ENCODE results near the gene REPS1. TPM values are rescaled to one million over a fixed set of nuclear protein-coding genes. Genes with fewer than 3 reads are reported as not detected.

Gene REPS1
- polyA plus RNA-seq, 3 donors, result 11.9 to 36.6 (median 14.0) TPM

GRCh38 chr6:138981416-138981815, 6.6 kb downstream of the REPS1 start:
- peaks cover 98% of the 10 kb centered on the region for H3K79me2 ChIP-seq (ENCODE audit: insufficient read depth, low read length)
- WGBS (ENCODE audit: insufficient coverage), result no CpG with 5 or more reads among the region's 2 CpGs
- intact Hi-C loops (cut with micrococcal nuclease), result loop anchor here in 1 of 2 donors (10.0 kb wide), 1 partner anchor 167 kb away; no protein-coding TSS in a partner anchor

DNA sequence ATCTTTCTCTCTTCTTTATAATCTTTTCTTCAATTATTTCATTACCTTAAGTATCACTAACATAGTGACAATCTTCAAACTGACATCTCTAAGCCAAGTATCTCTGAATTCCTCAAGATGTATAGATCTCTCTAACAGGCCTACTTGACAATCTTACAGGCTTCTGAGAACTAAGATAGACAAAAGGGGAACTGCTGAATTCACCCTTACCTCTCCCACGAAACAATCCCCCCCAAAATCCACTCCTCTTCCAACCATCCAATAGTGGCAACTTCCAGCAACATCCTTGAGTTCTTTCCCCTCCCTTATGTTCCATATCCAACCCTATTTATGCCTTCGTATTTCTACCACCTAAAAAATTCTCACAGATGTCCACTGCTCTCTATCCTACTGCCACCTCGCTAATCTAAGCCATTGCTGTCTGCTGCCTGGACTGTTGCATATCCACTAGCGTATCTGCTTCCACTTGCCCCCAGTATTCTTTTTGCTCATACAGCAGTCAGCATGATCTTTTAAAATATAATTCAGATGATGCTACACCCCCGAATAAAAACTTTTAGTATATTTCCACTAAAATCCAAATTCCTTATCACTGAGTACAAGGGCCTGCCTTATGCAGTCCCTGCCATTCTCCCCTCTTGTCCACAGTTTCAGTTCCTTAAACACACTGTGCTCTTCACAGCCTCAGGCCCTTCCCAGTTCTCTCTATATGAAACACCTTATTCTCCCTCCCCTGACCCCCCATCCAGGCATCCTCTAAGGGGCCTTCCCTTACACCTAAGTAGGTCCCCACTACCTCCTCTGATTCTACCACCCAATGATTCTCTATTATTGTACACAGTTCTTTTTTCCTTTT, 8.0 kb downstream of the REPS1 start:
- Histone ChIP-seq H3K4me2 (replicated peaks; ENCODE audit: extremely low read depth, low read length, poor library complexity, severe bottlenecking) (no peak overlapping the region), H4K20me1 (ENCODE audit: insufficient read depth, low read length) (peaks cover 94% of the 10 kb centered on the region), H3K36me3 (replicated peaks in 1 of 2; ENCODE audit: control insufficient read depth in 1 of 2, insufficient read depth in 2 of 2, low read length in 2 of 2) (no peaks in the 10 kb centered on the region), H3K79me2 (ENCODE audit: insufficient read depth, low read length) (peaks cover 98% of the 10 kb centered on the region), H3K9me3 (replicated peaks in 1 of 2; ENCODE audit: control insufficient read depth in 1 of 2, insufficient read depth in 1 of 2, low read length in 2 of 2) (no peaks in the 10 kb centered on the region), H3K27ac (ENCODE audit: low read depth in 1 of 2, low read length in 2 of 2) (peak overlapping the region in 1 of 2 donors; percentile 24), H3K4me1 (ENCODE audit: control insufficient read depth in 1 of 2, insufficient read depth in 2 of 2, low read length in 2 of 2) (peaks cover 4 to 16% of the 10 kb centered on the region in 2 donors), H3K4me3 (replicated peaks in 1 of 3; ENCODE audit: low read depth in 2 of 3, low read length in 3 of 3) (no peak overlapping the region), H3K27me3 (ENCODE audit: control insufficient read depth in 2 of 2, insufficient read depth in 2 of 2, low read length in 2 of 2) (no peaks in the 10 kb centered on the region), H2AFZ (ENCODE audit: insufficient read depth, low read depth, low read length, poor library complexity, severe bottlenecking) (no peak overlapping the region), H3K9ac (ENCODE audit: insufficient read depth, low read length, poor library complexity, severe bottlenecking) (no peak overlapping the region)
- TF ChIP-seq, protein P1, sequence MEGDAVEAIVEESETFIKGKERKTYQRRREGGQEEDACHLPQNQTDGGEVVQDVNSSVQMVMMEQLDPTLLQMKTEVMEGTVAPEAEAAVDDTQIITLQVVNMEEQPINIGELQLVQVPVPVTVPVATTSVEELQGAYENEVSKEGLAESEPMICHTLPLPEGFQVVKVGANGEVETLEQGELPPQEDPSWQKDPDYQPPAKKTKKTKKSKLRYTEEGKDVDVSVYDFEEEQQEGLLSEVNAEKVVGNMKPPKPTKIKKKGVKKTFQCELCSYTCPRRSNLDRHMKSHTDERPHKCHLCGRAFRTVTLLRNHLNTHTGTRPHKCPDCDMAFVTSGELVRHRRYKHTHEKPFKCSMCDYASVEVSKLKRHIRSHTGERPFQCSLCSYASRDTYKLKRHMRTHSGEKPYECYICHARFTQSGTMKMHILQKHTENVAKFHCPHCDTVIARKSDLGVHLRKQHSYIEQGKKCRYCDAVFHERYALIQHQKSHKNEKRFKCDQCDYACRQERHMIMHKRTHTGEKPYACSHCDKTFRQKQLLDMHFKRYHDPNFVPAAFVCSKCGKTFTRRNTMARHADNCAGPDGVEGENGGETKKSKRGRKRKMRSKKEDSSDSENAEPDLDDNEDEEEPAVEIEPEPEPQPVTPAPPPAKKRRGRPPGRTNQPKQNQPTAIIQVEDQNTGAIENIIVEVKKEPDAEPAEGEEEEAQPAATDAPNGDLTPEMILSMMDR (IDR thresholded peaks at IDR 0.05), result no peak
- peak in 2 of 3 donors; percentile 54 to 63 for DNase-seq
- 65% methylated on average over 5 of the region's 5 CpGs for WGBS (ENCODE audit: insufficient coverage)
- H3K36me3 Mint-ChIP-seq, result no peaks in the 10 kb centered on the region
- intact Hi-C loops (cut with micrococcal nuclease), result loop anchor here in 1 of 2 donors (10.0 kb wide), 1 partner anchor 165 kb away; no protein-coding TSS in a partner anchor
- H3K9me3 Mint-ChIP-seq, result no peaks in the 10 kb centered on the region
- H3K27ac Mint-ChIP-seq, result peak overlapping the region; percentile 1 to 85 (median 34)
- H3K4me1 Mint-ChIP-seq, result peaks cover 29% of the 10 kb centered on the region
- no peak overlapping the region for H3K4me3 Mint-ChIP-seq
- H3K27me3 Mint-ChIP-seq (ENCODE audit: low read depth in 3 of 3), result no peaks in the 10 kb centered on the region

More at GRCh38 chr6:138981416-138981815, 6.6 kb downstream of the REPS1 start:
- H3K36me3 ChIP-seq (replicated peaks in 1 of 2; ENCODE audit: control insufficient read depth in 1 of 2, insufficient read depth in 2 of 2, low read length in 2 of 2), result no peaks in the 10 kb centered on the region
- Mint-ChIP-seq H3K9me3 (no peaks in the 10 kb centered on the region), H3K36me3 (no peaks in the 10 kb centered on the region), H3K27ac (peak overlapping the region in 1 of 7 donors; percentile 5), H3K4me1 (peaks cover 27% of the 10 kb centered on the region), H3K27me3 (ENCODE audit: low read depth in 3 of 3) (no peaks in the 10 kb centered on the region), H3K4me3 (no peak overlapping the region)
- H3K4me3 ChIP-seq (replicated peaks in 1 of 3; ENCODE audit: low read depth in 2 of 3, low read length in 3 of 3), result no peak overlapping the region
- no peaks in the 10 kb centered on the region for H3K9me3 ChIP-seq (replicated peaks in 1 of 2; ENCODE audit: control insufficient read depth in 1 of 2, insufficient read depth in 1 of 2, low read length in 2 of 2)
- no peak overlapping the region for H3K4me2 ChIP-seq (replicated peaks; ENCODE audit: extremely low read depth, low read length, poor library complexity, severe bottlenecking)
- no peaks in the 10 kb centered on the region for H3K27me3 ChIP-seq (ENCODE audit: control insufficient read depth in 2 of 2, insufficient read depth in 2 of 2, low read length in 2 of 2)
- no peak overlapping the region for H2AFZ ChIP-seq (ENCODE audit: insufficient read depth, low read depth, low read length, poor library complexity, severe bottlenecking)
- H3K27ac ChIP-seq (ENCODE audit: low read depth in 1 of 2, low read length in 2 of 2), result no peak overlapping the region
- TF ChIP-seq, protein P1 (IDR thresholded peaks at IDR 0.05), result no peak
- no peak overlapping the region for H3K9ac ChIP-seq (ENCODE audit: insufficient read depth, low read length, poor library complexity, severe bottlenecking)
- no peak for DNase-seq
- H3K4me1 ChIP-seq (ENCODE audit: control insufficient read depth in 1 of 2, insufficient read depth in 2 of 2, low read length in 2 of 2), result peaks cover 11 to 30% of the 10 kb centered on the region in 2 donors
- H4K20me1 ChIP-seq (ENCODE audit: insufficient read depth, low read length), result peaks cover 95% of the 10 kb centered on the region
